DMS114 treated with DMSO at 0.1 percent for 48 hours (cell line): ENCODE measurements around the gene RTN4.

Source experiments
- DNase-seq: peaks from one replicate; lab custom pipeline; 2025; ENCODE audit not compliant: unreplicated experiment; lab: John Stamatoyannopoulos, UW

Gene RTN4

DNA sequence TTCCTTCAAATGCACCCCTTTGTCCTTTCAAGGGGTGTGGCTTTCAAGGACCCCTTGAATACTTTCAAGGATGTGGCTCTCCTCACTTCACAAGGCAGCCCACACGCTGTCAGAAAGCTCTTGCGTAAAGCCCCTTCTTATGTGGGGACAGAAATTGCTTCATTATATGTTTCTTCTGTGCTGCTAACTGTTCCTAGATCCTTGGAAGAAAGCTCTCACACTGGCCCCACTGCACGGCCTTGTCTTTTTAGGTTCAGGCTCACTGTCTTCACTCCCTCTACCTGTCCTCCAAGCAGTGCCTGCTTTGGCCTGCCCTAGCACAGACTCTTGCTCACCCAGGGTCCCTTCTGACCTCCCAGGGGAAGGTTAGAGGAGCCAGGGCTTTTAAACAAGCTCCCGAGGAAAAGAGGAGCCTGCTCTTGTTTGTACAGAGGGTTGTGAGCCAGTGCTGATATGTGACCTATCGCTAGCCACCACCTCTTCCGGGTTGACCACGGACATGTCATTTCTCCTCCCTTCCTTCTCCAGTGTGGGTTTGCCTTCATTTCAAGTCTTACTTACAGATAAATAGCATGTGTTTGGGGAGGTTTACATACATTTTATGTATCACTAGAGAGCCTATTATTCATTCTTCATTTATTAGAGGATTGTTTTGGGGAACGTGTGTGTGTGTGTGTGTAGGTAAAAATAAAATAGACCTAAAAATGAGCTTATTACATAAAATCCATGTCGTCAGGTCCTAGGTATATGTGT, 94.7 kb downstream of the RTN4 start:
- DNase-seq = no peak

GRCh38 chr2:54954705-54955357, 95.4 kb downstream of the RTN4 start:
- DNase-seq = no peak

DNA sequence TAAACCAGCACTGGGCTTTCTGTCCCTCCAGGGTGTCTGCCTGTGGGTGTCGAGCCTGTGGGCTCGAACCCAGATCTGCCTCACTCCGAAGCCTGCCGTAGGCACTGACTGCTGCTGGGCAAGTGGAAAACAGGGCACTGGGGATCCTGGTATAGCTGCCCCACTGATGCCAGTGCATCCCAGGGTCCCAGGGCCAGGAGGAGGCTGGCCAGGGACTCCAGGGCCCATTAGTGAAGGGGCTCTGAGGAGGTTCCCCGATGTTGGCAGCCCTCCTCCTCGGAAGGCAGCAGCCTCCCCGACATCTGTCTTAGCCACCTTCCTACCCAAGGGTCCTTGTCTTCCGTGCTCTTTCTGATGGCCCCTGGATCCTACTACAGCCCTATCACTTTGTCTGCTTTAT, 96.1 kb downstream of the RTN4 start:
- DNase-seq = no peak

DNA sequence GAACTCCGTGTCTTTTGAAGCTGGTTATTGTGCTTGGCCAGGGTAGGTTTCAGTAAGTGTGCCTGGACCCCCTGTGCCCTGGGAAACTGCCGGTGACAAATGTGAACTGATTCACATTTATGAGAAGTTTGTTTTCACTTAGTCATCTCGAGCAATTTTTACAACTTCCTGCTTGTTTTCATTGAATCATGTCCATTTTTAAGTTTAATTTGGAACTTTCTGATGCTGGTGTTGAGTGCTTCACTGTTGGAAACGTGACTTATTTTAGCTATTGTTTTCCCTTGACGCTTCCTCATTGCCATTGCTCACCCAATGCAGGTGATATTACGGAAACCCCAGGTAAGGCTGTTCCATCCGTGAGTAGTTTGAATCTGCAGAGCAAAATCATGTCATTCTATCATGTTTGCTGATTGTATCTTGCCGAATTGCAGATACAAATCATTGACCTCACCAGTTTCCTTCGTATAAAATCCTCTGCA, 97.2 kb downstream of the RTN4 start:
- DNase-seq = no peak

GRCh38 chr2:54952425-54952824, 97.8 kb downstream of the RTN4 start:
- no peak for DNase-seq

GRCh38 chr2:54950811-54951210, 99.4 kb downstream of the RTN4 start:
- no peak for DNase-seq

DNA sequence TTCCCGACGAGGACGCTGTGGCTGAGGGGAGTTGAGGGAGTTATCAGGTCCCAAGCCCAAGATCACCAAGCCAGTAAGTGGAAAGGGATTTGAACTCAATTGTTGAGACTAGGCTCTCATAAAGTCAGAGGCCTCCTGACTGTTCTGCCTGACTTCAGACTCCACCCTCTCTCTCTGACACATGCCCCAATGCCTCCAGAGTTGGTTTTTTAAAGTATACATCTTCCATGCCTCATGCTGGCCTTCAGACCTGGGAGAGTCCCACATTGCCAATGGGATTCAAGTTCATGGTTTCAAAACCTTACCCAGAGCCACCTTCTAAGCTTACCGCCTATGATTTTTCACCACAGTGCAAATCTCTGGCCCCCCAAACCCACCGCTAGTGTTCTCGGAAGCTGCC, 100.8 kb downstream of the RTN4 start:
- DNase-seq = no peak

- DNase-seq = no peak
Measured at GRCh38 chr2:54948120-54948519, 102.1 kb downstream of the RTN4 start.

GRCh38 chr2:54947646-54948045, 102.6 kb downstream of the RTN4 start:
- no peak for DNase-seq

- no peak for DNase-seq
Measured at GRCh38 chr2:54947136-54947535, 103.1 kb downstream of the RTN4 start.

DNA sequence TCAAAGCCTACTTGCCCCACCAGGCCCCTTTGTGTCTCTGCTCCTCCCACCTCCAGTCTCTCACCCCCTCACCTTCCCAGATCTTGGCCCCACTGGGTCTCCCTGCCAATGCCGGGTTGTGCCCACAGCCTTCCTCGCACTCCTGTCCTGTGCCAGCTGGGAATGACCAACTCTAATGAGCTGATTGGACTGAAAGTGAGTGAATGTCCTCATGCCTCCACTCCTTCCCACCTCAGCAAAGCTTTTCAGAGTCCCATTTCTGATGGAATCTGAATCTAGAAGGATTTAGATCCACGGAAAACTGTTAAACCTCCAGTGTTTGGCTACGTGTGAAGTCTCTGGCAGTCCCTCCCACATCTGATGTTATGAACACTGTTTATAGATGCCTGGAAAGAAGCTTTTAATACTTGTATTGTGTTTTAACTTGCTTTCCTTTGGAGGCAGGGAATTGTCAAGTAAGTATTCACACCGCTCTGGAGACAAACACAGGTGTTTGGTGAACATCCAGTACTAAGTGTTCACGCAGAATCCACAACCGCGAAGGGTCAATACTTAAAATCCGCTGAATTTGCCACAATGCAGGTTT, 103.9 kb downstream of the RTN4 start:
- no peak for DNase-seq

DNA sequence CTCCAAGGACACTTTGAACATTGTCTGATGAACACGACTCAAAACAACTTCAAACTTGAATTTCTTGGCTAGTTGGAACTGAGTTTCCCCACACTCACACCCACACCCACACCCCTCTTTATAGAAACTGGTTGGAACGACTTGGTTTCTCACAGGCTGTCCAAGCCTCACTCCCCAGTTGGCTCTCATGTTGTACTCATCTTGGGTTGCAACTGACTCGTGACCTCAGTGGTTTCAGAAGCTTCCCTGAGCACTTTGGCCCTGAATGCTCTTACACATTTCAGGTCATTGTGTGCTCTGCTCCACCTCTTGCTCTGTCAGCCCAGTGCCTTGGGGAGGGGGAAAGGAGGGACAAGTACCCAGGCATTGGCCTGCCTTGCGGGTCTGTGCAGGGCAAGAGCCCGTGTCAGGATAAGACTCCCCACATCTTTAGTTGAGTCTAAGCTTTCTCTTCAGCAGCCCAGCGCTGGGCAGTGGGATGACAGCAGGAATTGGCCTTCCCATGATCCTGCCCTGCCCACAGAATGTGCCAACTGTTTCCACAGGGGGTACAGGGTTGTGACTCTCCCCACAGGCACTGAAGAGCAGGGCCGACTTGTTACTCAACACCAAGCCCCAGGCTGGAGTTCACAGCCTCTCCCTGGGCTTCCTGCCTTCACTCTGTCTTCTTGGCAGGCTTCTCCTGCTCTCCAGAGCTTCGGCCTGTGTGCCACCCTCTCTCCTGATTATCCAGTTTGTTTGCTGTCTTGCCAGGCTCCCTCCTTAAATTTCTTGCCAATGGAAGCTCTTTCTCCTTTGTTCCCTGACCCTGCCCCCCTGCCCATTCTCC, 104.6 kb downstream of the RTN4 start:
- no peak for DNase-seq

- no peak for DNase-seq
Measured at GRCh38 chr2:54944724-54945326, 105.4 kb downstream of the RTN4 start.

DNA sequence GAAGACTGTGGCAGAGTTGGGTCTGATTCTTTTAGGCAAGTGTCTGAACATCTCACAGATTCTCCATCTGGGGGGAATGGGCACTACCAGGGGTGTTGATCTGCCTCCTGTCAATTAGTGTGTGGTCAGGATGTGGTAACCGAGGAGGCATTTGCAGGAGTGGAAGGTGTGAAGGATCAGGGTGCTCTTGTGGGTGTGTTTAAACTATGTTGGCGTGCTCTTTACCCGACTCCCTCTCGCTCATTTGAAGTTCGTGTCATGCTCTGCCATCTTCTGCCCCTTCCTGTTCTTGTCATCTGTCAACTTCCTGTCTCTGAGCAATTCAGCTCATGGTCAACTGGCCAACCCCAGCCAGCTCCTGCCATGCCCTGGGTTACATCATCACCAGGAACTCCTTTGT, 107.9 kb downstream of the RTN4 start:
- no peak for DNase-seq

- DNase-seq = no peak
Measured at GRCh38 chr2:54941248-54941984, 108.8 kb downstream of the RTN4 start.

- no peak for DNase-seq
Measured at GRCh38 chr2:54940723-54941122, 109.5 kb downstream of the RTN4 start.

DNA sequence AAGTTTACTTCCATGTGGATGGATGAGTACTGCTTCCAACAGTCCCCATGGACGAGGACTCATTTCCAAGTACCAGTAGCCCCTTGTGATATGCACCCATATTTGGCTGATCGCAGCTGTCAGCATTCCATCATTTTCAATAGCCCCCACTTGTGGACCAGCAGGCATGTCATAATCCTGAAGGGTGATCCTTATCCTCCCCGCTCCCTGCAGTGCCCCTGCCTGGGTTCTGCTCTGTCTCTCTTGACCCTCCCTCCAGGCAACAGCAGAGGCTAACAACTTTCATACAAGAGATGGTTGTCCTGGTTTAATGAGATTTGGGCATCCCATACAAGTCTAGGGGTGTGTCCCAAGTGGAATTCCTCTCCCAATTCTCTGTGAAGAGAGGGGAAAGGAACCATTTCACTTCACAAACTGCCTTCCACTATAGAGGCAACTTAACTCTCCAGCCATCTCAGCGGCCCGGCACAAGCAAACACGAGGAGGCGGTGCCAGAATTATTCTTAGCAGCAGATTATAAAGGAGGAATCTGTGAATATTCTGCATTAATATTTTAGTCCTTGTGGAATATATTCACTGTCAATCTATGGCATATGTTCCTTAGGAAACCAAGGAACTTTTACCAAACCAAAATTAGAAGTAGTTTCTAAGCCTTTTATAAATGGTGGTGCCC, 110.7 kb downstream of the RTN4 start:
- no peak for DNase-seq

DNA sequence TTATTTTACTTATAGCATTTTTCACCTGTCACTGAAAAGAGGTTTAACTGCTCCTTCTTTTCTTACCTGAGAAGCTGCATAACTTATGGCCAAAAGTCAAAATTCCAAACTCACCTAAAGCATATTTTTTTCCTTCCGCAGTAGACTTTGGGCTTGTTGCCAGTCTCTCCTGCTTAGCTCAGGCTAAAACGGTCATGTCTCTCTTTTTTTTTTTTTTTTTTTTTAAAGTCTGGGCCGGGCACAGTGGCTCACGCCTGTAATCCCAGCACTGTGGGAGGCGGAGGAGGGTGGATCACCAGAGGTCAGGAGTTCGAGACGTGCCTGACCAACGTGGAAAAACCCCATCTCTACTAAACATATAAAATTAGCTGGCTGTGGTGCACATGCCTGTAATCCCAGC, 113.5 kb downstream of the RTN4 start:
- no peak for DNase-seq

DNA sequence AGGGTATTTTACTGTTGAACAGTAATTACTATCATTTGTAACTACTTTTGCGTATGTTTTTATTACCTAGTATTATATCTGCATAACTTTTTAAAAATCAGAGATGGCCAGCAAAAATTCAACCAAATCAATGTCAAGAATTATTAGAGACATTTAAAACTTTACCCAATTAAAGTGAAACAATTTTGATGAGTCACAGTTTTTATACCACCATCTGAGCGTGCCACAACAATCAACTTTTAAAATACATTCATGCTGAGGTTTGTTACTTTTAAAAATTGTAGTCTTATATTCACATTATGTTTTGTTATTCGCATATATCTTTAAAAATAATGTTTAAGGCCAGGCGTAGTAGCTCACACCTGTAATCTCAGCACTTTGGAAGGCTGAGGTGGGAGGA, 114.9 kb downstream of the RTN4 start:
- no peak for DNase-seq

- DNase-seq = no peak
Measured at GRCh38 chr2:54931473-54931872, 118.8 kb downstream of the RTN4 start.
